GM19463 (cell line): Measurements from ENCODE around the gene FRMD5.

Experiments
- ATAC-seq: cut with Tn5 transposase; IDR thresholded peaks from one replicate; pipeline ENCODE4 v1.9.1; 2021; ENCODE audit warnings: mild to moderate bottlenecking, moderate library complexity; ENCODE audit not compliant: unreplicated experiment

Gene FRMD5

DNA sequence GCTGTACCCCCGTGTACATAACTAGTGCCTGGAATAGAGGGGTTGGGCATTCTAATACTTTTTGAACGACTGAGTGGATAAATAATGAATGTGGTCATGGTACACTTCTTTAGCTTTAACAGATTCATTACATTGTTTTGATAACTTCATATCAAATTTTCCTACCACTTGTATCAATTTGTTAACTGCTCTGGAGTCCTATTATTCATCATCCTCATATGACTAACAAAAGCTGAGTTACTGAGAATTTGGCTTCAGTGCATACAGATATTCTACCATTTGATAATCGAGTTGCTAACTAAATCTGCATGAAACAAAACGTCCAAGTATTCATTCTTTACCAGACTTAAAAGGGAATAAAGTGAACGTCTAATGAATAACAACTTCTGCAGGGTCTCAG lies 31.7 kb downstream of the FRMD5 start:
- no peak for ATAC-seq

GRCh38 chr15:44160796-44161195 lies 34.3 kb downstream of the FRMD5 start:
- ATAC-seq: no peak

DNA sequence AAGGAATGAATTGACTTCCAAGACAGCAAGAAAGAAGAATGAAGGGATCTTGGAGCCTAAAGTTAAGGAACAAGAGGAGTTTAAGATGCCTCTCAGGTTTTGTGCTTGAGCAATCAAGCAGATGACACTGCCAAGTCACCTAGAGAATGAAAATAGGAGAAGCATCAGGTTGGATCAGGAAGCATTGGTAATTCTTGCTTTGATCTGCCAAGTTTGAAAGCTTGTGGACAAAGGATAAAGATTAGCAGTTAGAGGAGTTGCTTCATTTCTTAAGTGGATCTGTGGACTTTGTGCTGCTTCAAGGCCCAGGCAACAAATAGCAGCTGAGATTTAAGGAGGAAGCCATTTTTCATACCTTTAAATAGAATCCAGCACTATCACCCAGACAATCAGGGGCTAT lies 35.6 kb downstream of the FRMD5 start:
- ATAC-seq: no peak

- ATAC-seq: no peak
Observed at GRCh38 chr15:44158111-44158510, 37.0 kb downstream of the FRMD5 start.

- ATAC-seq: no peak
Observed at GRCh38 chr15:44157679-44158078, 37.4 kb downstream of the FRMD5 start.

DNA sequence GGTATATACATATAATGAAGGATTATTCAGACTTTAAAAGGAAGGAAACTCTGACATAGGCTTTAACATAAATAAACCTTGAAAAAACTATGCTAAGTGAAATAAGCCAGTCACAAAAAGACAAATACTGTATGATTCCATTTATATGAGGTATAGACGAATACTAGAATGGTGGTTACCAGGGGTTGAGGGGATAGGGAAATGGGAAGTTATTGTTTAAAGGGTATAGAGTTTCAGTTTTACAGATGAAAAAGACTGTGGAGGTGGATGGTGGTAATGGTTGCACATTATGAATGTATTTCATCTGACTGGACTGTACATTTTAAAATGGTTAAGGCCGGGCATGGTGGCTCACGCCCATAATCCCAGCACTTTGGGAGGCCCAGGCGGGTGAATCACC lies 41.7 kb downstream of the FRMD5 start:
- ATAC-seq: no peak

- ATAC-seq: no peak
Observed at GRCh38 chr15:44149224-44149623, 45.8 kb downstream of the FRMD5 start.

GRCh38 chr15:44148580-44148979 lies 46.5 kb downstream of the FRMD5 start:
- no peak for ATAC-seq

GRCh38 chr15:44147636-44148035 lies 47.4 kb downstream of the FRMD5 start:
- ATAC-seq: no peak

DNA sequence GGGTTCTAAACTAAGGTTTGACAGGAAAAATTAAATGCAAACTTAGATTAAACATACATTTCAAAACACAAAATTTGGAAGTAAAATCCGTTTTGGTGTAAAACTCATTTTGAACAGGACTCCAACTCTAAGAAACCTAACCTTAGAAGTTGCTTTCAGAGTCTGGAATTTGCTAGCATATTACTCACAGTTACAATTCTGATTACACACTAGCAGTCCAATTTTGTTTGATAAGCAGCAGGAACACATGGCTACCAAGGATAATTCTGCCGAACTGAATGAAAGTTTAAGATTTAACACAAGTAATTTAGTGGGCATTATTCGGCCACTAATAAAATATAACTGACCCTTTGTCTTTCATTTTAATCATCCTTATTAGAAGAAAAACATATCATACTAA lies 49.6 kb downstream of the FRMD5 start:
- ATAC-seq: no peak

DNA sequence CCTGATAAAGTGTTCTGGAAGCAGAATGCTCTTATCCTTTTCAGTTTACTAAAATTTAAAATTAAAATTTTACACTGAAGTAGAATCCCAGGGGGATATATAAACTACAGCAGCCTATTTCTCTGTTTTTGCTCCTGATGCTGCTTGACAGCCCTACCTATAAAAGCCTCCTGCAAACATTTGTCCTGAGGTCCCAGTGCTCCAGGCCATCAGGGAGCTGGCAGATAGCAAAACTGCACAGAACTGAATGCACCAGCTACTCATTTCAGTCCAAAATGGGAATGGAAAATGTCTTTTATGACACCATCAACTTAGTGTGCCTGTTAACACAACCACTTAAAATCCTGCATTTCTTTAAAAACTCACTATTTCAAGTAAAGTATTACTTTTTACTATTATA lies 50.1 kb downstream of the FRMD5 start:
- ATAC-seq: no peak

DNA sequence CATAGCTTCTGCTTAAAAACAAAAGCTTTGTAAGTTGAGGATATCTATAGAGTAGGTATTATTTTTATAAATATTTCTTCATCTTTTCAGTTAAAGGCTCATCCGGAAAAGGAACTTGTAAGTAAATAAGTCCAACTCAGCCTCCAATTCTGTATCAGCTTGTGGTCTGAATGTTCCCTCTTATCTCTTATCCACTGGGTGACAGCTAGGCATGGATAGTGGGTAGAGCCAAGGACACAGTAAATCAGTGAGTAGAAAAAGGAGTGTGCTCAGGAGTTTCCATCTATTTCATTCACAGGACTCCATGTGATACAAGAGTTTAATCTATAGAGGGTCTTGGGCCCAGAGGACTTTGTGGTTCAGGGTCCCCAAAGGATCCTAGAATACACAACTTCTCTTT lies 50.9 kb downstream of the FRMD5 start:
- ATAC-seq: no peak

DNA sequence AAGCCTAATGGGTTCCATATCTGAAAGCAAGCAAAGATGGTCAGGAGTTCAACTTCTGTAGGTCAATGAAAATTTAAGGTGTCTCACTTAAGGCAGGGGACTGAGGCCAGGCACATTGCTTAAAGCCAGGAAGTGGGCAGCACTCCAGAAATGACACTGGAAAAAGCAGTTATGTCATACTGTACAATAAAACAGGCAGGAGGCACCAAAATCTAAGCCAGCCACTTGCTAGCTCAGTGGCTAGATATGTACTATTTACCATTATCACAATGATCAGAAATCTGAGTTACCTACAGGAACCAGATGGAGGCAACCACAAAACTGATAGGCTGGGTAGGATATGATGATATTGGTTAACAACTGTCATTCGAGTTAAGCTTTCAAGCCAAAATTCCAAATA lies 57.3 kb downstream of the FRMD5 start:
- no peak for ATAC-seq

- ATAC-seq: no peak
Observed at GRCh38 chr15:44136991-44137477, 58.0 kb downstream of the FRMD5 start.

GRCh38 chr15:44132057-44132456 lies 63.0 kb downstream of the FRMD5 start:
- ATAC-seq: no peak

DNA sequence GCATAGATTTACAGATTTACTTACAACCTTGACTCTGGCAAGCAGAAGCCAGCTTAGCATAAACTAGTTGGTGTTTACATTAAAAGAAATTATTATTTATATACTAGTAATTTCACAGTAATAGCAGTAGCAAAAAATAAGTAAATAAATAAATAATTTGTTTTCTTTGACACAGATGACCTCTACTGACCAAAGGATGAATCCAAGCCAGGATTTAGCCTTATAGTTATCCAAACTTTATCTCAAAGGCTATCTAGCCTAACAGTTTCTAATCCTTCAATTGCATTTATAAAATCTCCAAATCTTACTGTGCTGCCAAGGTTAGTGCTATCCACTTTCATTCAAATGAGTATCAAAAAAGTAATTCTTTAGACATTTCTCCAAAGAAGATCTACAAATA lies 64.3 kb downstream of the FRMD5 start:
- ATAC-seq: no peak

- ATAC-seq: no peak
Observed at GRCh38 chr15:44129911-44130310, 65.2 kb downstream of the FRMD5 start.

DNA sequence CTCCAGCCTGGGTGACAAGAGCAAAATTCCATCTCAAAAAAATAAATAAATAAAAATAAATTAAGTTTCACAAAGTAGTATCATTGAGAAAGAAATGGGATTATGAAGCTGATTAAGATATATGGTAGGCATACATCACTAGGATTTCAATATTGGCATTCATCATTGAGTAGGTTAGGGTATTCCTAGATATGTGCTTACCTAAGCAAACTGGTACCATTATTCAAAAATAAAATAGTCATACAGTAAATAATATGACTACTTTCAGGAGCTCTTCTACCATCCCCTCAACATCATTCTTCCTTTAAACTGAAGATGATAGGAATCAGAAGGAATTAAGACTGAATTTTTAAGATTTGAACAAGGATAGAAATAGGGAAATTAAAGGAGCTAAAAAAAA lies 66.6 kb downstream of the FRMD5 start:
- ATAC-seq: no peak

- ATAC-seq: no peak
Observed at GRCh38 chr15:44125879-44126278, 69.2 kb downstream of the FRMD5 start.

DNA sequence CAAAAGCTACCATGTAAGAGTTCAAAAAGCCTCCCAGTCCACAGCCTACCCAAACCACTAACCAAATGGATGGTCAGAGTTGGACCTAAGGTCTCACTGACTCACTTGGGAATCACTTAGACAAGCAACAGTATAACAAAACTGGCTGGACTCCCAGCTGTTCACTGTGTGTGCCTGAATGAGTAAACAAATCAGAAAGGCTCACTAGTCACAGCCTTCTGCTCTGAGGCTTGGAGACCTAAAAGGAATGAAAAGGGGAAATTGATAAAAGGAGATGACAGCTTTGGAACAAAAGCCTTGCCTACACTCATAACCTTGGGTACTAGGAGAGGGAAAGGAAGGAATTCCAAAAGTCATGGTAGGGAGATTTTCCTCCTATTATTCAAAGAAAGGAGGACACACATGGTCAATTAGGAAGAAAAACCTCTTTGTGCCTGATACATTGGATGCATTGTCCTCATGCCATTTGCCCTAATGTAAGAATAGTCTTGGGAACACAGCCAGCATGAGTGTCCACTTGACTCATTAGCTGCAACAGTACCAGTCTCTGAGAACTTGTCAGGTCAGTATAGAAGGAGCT lies 92.3 kb downstream of the FRMD5 start:
- no peak for ATAC-seq

- ATAC-seq: no peak
Observed at GRCh38 chr15:44101944-44102343, 93.1 kb downstream of the FRMD5 start.

DNA sequence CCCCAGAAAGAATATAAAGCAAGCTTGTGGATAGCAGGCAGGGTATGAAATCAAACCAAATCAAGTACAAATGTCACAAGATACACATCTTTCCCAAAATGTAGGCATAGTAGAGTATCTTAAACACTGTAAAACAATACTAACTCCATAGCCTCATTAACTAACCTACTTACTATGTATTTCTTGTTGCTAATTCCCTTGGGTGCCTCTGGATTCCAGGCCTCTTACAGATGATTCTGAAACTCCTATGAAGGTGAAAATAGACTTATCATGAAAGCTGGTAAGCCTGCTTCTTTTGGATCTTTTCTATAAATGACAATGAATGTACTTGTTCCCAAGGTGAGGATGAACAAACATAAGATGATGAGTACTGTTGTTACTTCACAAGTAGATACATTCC lies 93.8 kb downstream of the FRMD5 start:
- no peak for ATAC-seq

DNA sequence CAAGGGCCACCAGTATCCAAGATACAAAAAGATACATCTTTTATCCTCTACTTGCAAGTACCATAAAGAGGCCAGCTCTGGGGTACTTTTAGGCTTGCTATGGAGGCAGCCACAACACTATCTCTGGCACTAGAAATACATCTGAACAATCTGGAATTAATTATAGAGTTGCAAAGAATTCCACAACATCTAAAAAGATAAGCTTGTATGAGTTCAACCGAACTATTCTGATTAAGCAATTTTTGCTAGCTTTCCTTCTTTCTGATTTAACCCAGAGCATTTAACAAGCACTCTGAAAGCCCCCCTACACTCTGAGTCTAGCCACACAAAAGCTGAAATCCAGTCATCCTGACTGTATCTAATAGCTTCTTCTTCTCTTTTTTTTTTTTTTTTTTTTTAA lies 95.4 kb downstream of the FRMD5 start:
- ATAC-seq: no peak
